ENCODE data around the gene PLAAT4.
"Not testable (repeated sequence)": the region's sequence is repeated elsewhere in the genome, so short reads cannot be mapped to it uniquely, and the experiment has no call there.

Gene PLAAT4

DNA sequence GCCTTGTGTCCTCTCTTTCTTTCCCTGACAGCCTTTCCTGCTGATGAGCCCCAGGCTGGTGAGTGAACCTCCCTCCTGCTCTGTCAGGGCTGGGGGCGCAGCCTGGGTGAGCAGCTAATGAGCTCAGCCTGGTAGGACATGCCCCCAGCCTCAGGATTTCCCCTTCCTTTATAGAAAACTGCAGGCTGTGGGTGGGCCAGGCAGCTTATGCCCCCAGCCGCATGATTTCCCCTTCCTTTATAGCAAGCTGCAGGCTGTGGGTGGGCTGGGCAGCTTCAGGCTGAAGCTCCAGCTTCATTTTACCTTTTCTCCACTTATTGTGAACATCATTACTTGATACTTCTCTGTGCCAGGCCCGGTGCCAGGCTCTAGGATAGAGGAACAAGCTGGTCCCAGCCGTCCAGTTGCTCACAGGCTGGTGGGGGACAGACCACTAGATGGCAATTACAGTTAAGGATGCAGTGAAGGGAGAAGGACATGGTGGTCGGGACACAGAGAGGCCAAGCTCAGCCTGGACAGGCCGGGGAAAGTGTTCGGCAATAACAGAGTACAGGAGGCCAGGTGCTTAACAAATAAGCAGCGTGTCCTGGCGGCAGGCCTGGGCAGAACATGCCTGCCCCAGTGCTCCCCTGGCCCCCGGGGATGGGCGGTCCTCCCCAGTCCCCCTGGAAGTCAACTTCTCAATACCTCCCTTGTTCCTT, 25.4 kb upstream of the PLAAT4 start:
- DNase-seq (ENCODE audit: low read depth) = no peak

DNA sequence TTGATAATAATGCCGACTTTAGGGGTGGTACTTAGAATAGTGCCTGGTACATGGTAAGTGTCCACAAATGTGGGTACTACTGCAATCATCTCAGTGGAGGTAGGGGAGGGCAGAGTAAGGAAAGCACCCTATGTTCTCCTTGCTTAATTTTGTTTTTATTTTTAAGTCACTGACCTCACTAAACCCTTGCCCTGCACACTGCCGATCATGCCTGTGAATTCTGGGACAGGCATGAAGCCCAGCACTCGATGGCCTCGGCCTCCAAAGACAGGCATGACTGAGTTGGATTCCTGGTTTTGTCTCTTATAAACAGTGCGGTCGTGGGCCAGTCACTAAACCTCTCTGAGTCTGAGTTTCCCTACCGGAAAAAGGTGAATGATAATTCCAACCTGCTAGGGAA, 23.8 kb upstream of the PLAAT4 start:
- DNase-seq (ENCODE audit: low read depth) = no peak

- no peak for DNase-seq (ENCODE audit: low read depth)
These were observed 20.5 kb upstream of the PLAAT4 start for GRCh38 chr11:63516109-63516508.

DNA sequence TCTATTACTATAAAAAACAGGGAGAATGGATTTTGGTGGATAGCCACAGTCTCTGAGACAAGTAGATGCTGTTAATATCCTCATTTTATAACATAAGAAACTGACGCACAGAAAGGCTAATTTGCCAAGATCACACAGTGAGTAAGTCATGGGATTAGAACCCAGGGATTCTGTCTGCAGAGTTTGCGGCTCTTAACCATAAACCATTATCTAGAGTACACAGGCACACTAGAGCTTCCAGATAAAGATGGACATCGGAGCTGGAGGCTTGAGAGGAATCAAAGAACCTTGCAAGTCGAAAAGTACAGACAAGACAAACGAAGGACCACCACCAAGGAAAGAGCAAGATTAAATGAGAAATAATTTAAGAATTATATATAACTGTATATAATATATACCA, 19.5 kb upstream of the PLAAT4 start:
- no peak for DNase-seq (ENCODE audit: low read depth)

DNA sequence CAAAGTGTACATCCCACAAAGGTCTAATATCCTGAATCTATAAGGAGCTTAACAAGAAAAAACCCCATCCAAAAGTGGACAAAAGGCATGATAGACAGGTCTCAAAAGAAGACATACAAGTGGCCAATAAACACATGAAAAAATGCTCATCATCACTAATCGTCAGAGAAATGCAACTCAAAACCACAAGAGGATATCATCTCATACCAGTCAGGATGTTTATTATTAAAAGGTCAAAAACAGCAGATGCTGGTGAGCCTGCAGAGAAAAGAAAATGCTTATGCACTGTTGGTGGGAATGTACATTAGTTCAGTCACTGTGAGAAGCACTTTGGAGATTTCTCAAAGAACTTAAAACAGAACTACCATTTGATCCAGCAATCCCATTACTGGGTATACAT, 18.1 kb upstream of the PLAAT4 start:
- DNase-seq (ENCODE audit: low read depth) = peak; percentile 83

DNA sequence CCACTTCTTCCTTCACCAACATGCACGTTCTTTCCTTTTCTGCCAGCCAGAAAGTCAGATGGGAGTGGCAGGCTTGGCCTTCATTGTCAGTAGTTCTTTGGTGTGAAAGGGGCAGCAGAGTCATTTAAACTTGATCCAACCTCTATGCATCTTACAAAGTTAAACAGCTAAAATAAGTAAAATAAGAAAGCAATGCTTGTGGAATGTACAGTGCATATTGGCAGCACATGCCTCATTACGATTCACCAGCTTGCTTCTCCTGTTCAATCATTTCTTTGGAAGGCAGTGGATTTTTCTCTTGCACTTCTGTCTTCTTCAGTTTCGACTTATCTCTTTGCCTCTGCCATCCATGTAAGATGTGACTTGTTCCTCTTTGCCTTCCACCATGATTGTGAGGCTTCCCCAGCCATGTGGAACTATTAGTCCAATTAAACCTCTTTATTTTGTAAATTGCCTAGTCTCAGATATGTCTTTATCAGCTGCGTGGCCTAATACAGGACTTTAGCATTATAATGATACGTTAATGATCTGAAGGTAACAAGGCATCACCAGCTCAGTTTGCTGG, 15.9 kb upstream of the PLAAT4 start:
- DNase-seq (ENCODE audit: low read depth) = no peak

- peak; percentile 63 for DNase-seq (ENCODE audit: low read depth)
These were observed 14.7 kb upstream of the PLAAT4 start for GRCh38 chr11:63521896-63522295.

DNA sequence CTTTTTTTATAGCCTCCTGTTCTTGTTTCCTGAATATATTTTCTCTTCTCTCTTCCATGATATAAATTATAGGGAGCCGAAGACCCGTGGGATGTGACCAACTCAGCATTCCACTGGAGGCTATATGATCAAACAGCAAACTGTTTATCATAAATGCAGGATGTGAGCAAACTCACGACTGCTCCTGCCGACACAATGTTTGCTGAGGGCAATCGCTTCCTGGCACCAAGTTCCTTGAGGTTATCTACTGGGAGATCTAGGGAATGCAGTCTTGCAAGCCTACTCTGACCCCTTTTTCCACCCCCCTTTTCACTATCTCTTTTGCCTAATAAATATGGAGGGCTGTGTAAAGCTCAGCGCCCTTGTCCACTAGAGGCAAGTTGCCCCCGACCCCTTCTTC, 13.5 kb upstream of the PLAAT4 start:
- no peak for DNase-seq (ENCODE audit: low read depth)

DNA sequence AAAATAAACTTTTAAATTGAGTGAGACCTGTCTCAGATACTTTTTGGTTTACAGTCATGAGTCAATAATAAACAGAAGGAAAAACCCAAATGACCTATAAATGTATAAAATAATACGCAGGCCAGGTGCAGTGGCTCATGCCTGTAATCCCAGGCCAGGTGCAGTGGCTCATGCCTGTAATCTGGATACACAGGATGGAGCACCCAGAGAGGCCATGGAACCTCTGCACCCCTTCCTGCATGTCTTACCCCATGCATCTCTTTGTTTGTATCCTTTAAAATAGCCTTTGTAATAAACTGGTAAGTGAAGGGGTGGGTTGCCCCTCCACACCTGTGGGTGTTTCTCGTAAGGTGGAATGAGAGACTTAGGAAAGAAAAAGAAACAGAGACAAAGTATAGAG, 8.9 kb upstream of the PLAAT4 start:
- DNase-seq (ENCODE audit: low read depth) = no peak

DNA sequence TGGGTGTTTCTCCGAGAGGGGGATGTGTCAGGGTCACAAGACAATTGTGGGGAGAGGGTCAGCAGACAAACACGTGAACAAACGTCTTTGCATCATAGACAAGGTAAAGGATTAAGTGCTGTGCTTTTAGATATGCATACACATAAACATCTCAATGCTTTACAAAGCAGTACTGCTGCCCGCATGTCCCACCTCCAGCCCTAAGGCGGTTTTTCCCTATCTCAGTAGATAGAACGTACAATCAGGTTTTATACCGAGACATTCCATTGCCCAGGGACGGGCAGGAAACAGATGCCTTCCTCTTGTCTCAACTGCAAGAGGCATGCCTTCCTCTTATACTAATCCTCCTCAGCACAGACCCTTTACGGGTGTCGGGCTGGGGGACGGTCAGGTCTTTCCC, 8.5 kb upstream of the PLAAT4 start:
- not testable (repeated sequence) for DNase-seq (ENCODE audit: low read depth)

- not testable (repeated sequence) for DNase-seq (ENCODE audit: low read depth)
These were observed 7.8 kb upstream of the PLAAT4 start for GRCh38 chr11:63528729-63529278.

- DNase-seq (ENCODE audit: low read depth) = not testable (repeated sequence)
These were observed 7.2 kb upstream of the PLAAT4 start for GRCh38 chr11:63529373-63529772.

- DNase-seq (ENCODE audit: low read depth) = no peak
These were observed 6.6 kb upstream of the PLAAT4 start for GRCh38 chr11:63530021-63530420.

DNA sequence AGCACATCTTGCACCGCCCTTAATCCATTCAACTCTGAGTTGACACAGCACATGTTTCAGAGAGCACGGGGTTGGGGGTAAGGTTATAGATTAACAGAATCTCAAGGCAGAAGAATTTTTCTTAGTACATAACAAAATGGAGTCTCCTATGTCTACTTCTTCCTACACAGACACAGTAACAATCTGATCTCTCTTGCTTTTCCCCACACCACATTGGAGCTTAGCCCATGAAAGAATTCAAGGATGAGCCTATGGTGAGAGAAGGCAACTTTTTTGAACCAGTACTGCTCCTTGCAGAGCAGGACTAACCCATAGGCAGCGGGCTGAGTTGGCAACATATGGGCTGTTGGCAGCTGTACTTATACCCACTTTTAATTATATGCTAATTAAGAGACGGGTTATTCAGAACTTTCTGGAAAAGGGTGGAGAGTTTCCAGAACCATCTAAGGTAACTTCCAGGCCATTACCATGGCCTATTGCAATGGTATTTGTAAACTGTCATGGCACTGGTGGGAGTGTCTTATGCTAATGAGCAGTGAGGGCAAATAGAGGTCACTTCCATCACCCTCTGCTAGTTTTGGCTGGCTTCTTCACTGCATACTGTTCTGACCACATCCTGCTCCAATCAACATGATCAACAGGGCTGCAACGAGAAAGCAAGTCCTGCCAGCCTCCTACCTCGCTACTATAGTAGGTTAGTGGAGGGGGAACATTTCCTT, 5.4 kb upstream of the PLAAT4 start:
- DNase-seq (ENCODE audit: low read depth) = peak; percentile 94

GRCh38 chr11:63532117-63532516, 4.5 kb upstream of the PLAAT4 start:
- DNase-seq (ENCODE audit: low read depth) = no peak

DNA sequence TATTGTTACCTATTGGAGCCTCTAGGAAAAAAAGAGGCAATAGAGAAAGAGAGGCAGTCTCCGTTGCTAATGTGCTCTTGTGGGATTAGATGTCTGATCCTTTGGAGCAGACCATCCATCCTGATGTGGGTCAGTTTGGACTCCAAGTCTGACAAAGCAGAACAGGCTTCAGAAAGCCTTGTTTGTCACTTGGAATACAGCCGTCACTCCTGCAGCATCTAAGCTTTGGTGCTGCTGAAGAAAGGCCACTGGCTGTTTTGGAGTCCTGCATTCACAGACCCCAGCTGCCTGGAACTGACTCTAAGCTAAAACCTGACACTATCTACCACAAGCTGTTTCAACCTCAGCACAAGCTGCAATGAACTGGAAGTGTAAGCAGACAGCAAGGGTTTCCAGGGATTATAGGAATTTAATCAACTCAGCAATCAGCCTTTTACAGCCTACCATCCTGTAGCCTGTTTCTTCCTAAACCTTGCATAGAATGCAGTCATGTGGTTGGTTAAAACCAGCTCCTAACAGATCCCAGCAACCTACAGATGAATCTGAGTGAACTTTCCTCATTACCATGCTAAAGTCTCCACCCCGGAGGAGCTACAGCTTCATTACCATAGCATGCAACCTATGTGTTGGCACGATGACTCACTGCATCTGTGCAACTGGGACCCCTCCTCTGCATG, 3.7 kb upstream of the PLAAT4 start:
- peak; percentile 25 for DNase-seq (ENCODE audit: low read depth)

DNA sequence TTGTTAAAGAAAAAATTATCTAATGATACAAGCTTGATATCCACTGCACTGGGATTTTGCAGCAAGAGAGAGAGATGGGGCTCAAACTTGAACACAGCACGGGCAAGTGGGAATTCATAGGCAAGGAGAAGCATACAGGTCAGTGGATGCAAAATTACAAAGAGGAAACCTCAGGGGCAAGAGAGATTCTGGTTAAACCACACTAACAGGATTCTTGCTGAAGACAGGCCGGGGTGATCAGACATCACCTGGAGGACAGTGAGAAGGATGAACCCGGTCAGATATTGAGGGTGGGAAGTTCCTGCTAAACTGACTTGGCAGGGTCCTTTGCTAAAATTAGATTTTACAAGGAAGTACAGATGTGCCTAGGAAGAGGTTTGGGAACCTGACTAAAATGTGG, 2.5 kb upstream of the PLAAT4 start:
- DNase-seq (ENCODE audit: low read depth) = no peak

GRCh38 chr11:63534895-63535461, 1.6 kb upstream of the PLAAT4 start:
- no peak for DNase-seq (ENCODE audit: low read depth)

DNA sequence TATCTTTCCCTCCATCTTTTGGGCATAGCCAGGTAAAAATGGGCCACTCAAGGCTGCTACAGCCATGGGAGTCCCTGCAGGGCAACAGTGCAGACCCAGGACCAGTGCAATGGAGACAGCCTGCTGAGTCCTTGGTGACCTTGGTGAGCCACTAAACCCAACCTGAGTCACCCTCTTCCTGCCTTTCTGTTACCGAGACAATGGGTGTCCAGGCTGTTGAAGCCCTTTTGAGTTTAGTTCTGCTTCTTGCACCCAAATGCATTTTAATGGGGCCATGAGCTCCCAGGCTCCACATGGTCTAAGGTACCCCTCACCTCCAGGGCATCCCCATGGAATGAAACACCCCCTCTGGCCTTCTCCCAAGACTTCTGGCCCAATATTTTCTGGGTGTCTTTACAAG, 874 bp upstream of the PLAAT4 start:
- DNase-seq (ENCODE audit: low read depth) = no peak

GRCh38 chr11:63537293-63538101, 889 bp downstream of the PLAAT4 start:
- DNase-seq (ENCODE audit: low read depth) = peak; percentile 27

- DNase-seq (ENCODE audit: low read depth) = peak; percentile 82
These were observed 5.9 kb downstream of the PLAAT4 start for GRCh38 chr11:63542506-63542905.
